GM12878 (cell line): ENCODE data around the gene ITGA3. TPM values are rescaled to one million over a fixed set of nuclear protein-coding genes. Genes with fewer than 3 reads are reported as not detected.

Source experiments
- ATAC-seq: fragments of 200-7000 bp; cut with Tn5 transposase; 3 replicates; pipeline ENCODE4 v1.9.1; 2020; ENCODE audit warnings: mild to moderate bottlenecking, moderate library complexity
- BruUV-seq: library from RNA; stranded (reverse); fragments of 400-500 nt; replicated peaks from 2 replicates; lab custom pipeline; 2021; lab: Mats Ljungman, UMichigan
- CTCF ChIA-PET: fragments of 300-600 bp; sonication (Branson Sonifier 250); formaldehyde crosslinking; extraction: SDS; loops from one replicate; lab custom pipeline; 2021; ENCODE audit warnings: inconsistent platforms; lab: Yijun Ruan, JAX
- POLR2A ChIA-PET: fragments of 350-600 bp; formaldehyde crosslinking; extraction: SDS; loops from one replicate; lab custom pipeline; 2021; ENCODE audit warnings: inconsistent platforms; lab: Charles Lee
- RAD21 ChIA-PET: fragments of 300-600 bp; sonication (Branson Sonifier 250); formaldehyde crosslinking; loops from one replicate; lab custom pipeline; 2023; ENCODE audit warnings: antibody characterized with exemption; ENCODE audit not compliant: unreplicated experiment; lab: Charles Lee
- SMC1A ChIA-PET: fragments of 300-600 bp; sonication (Branson Sonifier 250); formaldehyde crosslinking; loops from one replicate; lab custom pipeline; 2023; ENCODE audit not compliant: unreplicated experiment, uncharacterized antibody; lab: Charles Lee
- DNase-seq: peaks from one replicate; pipeline ENCODE4 v3.0.0-alpha.2; 2011; ENCODE audit warnings: low read depth, low spot score
- FAIRE-seq: peaks from 3 replicates; lab custom pipeline; 2011; peaks lifted over from hg19 to GRCh38; lab: Jason Lieb, UNC
- H2AFZ ChIP-seq: 2 replicates; pipeline ENCODE4 v1.6.0; 2011; ENCODE audit warnings: low read depth, low read length, control low read depth; ENCODE audit not compliant: control insufficient read depth
- H3K27ac ChIP-seq: 2 replicates; pipeline ENCODE4 v1.5.1; 2011; ENCODE audit warnings: control low read depth; ENCODE audit not compliant: control insufficient read depth, insufficient read depth
- H3K27me3 ChIP-seq, 2 experiments: replicated peaks in 1 of 2; 2 replicates each; pipeline versions ENCODE4 v1.6.0 to v1.6.1; 2011; ENCODE audit warnings: low read length in 1 of 2; ENCODE audit not compliant: control insufficient read depth in 2 of 2, insufficient read depth in 2 of 2
- H3K36me3 ChIP-seq, 2 experiments: 2 replicates each; pipeline ENCODE4 v1.5.1; 2011; ENCODE audit warnings: low read length in 1 of 2; ENCODE audit not compliant: control insufficient read depth in 2 of 2, insufficient read depth in 2 of 2
- H3K4me1 ChIP-seq: 2 replicates; pipeline ENCODE4 v1.6.1; 2011; ENCODE audit warnings: mild to moderate bottlenecking, low read length, moderate library complexity, mixed read lengths; ENCODE audit not compliant: control insufficient read depth, insufficient read depth
- H3K4me2 ChIP-seq: 2 replicates; pipeline ENCODE4 v1.6.0; 2011; ENCODE audit warnings: control low read depth; ENCODE audit not compliant: control insufficient read depth, insufficient read depth
- H3K4me3 ChIP-seq: fragments of 200-600 bp; sonication (generic); 2 replicates; pipeline ENCODE4 v1.5.1; 2016
- H3K79me2 ChIP-seq: 2 replicates; pipeline ENCODE4 v1.6.0; 2011; ENCODE audit warnings: low read length; ENCODE audit not compliant: control insufficient read depth, insufficient read depth
- H3K9ac ChIP-seq: 2 replicates; pipeline ENCODE4 v1.8.0; 2011; ENCODE audit warnings: low read length, control low read depth, mixed read lengths; ENCODE audit not compliant: control insufficient read depth, insufficient read depth
- H3K9me3 ChIP-seq: replicated peaks from 3 replicates; pipeline ENCODE4 v1.5.1; 2011; ENCODE audit warnings: mild to moderate bottlenecking, low read length; ENCODE audit not compliant: control insufficient read depth, insufficient read depth
- H4K20me1 ChIP-seq: 2 replicates; pipeline ENCODE4 v1.6.0; 2011; ENCODE audit not compliant: control insufficient read depth, insufficient read depth
- CHD4 ChIP-seq: fragments of 200-600 bp; sonication (generic); IDR thresholded peaks from 2 replicates; pipeline ENCODE4 v1.6.1; 2016; ENCODE audit warnings: mild to moderate bottlenecking
- EED ChIP-seq: sonication (generic); IDR thresholded peaks from 2 replicates; pipeline ENCODE4 v1.6.1; 2016; ENCODE audit warnings: antibody characterized with exemption, low read depth
- GABPA ChIP-seq: IDR thresholded peaks from 2 replicates; pipeline ENCODE4 v1.6.1; 2014; ENCODE audit warnings: antibody characterized with exemption, low read depth, mild to moderate bottlenecking, inconsistent platforms
- HDGF ChIP-seq: fragments of 450-650 bp; IDR thresholded peaks from 2 replicates; pipeline ENCODE4 v1.6.1; 2016; ENCODE audit warnings: antibody characterized with exemption
- IKZF2 ChIP-seq, 2 experiments: fragments of 450-650 bp; IDR thresholded peaks; 2 replicates each; pipeline ENCODE4 v1.6.1; 2017; ENCODE audit warnings: mild to moderate bottlenecking in 2 of 2, moderate library complexity in 2 of 2
- KAT2A ChIP-seq: conservative IDR thresholded peaks from 2 replicates; pipeline ENCODE4 v1.6.1; 2011; ENCODE audit warnings: low read depth, low read length; ENCODE audit not compliant: control insufficient read depth
- MLLT1 ChIP-seq: fragments of 450-650 bp; IDR thresholded peaks from 2 replicates; pipeline ENCODE4 v1.6.1; 2016; ENCODE audit warnings: mild to moderate bottlenecking
- STAT1 ChIP-seq: fragments of 450-650 bp; conservative IDR thresholded peaks from 2 replicates; pipeline ENCODE4 v1.6.1; 2014; ENCODE audit warnings: antibody characterized with exemption, mild to moderate bottlenecking
- TARDBP ChIP-seq: IDR thresholded peaks from 2 replicates; pipeline ENCODE4 v1.6.1; 2016; ENCODE audit warnings: borderline replicate concordance
- ZNF207 ChIP-seq: fragments of 450-650 bp; IDR thresholded peaks from 2 replicates; pipeline ENCODE4 v1.6.1; 2014; ENCODE audit warnings: antibody characterized with exemption, mild to moderate bottlenecking, borderline replicate concordance
- WGBS: methylation state at CpG from one replicate; pipeline ENCODE4 v1.1.6; 2016; ENCODE audit warnings: low lambda C conversion rate; ENCODE audit not compliant: insufficient replicate concordance, insufficient coverage; ENCODE audit errors: missing lambda C conversion rate; 5-methylcytosine and 5-hydroxymethylcytosine counted together
- in situ Hi-C: fragments of 300-500 bp; cut with MboI; formaldehyde crosslinking; loops from 9 replicates; pipeline ENCODE4 v1.14.3; 2018; ENCODE audit warnings: mixed read lengths
- intact Hi-C: fragments of 100-400 bp; cut with micrococcal nuclease; formaldehyde crosslinking; loops from one replicate; pipeline ENCODE4 v1.14.2; 2022; ENCODE audit not compliant: unreplicated experiment
- polyA plus RNA-seq, 11 experiments: library from polyadenylated mRNA; depleted of rRNA in 4 of 11; unstranded in 6 of 11; stranded (reverse) in 5 of 11; fragments of >200 nt; fragmentation: Nextera tagmentation in 4 of 11; fragmentation: Illumina TruSeq in 1 of 11; extraction: Ambion mirVana in 4 of 11; extraction: Trizol in 1 of 11; gene quantifications; 1 replicate in 1 of 11; 2 replicates in 10 of 11; pipeline versions ENCODE4 v1.2.1 to v1.2.3, GENCODE V29; 2011 to 2016; ENCODE audit warnings: inconsistent platforms in 2 of 11, missing spikeins in 2 of 11, low read depth in 1 of 11
- total RNA-seq, 4 experiments: library from RNA; depleted of rRNA in 3 of 4; stranded (reverse); fragments of >200 nt in 3 of 4; fragmentation: Illumina TruSeq in 1 of 4; extraction: Trizol in 1 of 4; gene quantifications; 2 replicates each; pipeline versions ENCODE4 v1.2.1 to v1.2.3, GENCODE V29; 2013 to 2021
- TF ChIP-seq, protein P1 (sequence below): fragments of 150-350 bp; IDR thresholded peaks from 2 replicates; pipeline ENCODE4 v1.6.1; 2014; ENCODE audit warnings: mild to moderate bottlenecking, low read depth, low read length
- TF ChIP-seq, protein P2 (sequence below): IDR thresholded peaks from 2 replicates; pipeline ENCODE4 v1.6.1; 2012; ENCODE audit warnings: low read depth, low read length, improper control_type of control experiment

ITGA3 gene
- total and polyA plus RNA-seq, 10 of the 15 experiments (the other 5 are each of a cell fraction or from before 2014, with no cell fraction given), result 0.29 to 13.4 (median 6.6) TPM

GRCh38 chr17:50047488-50048126, 8.3 kb upstream of the ITGA3 start:
- no peaks in the 10 kb centered on the region; the same call in 2 of the 3 replicates for H3K9me3 ChIP-seq
- no peak overlapping the region for H3K9ac ChIP-seq
- peaks cover 9% of the 10 kb centered on the region for H3K4me1 ChIP-seq
- no peak overlapping the region for H3K4me2 ChIP-seq
- no peaks in the 10 kb centered on the region for H3K36me3 ChIP-seq
- ChIA-PET POLR2A (interaction anchor here (0.6 kb wide), 1 partner anchor 1144 kb away, joined by 3 read pairs; no protein-coding TSS in a partner anchor), SMC1A (no interaction called here), CTCF (interaction anchor here (0.6 to 1.3 kb wide), 2 partner anchors 46 kb away, joined by 3 read pairs; no protein-coding TSS in a partner anchor), RAD21 (interaction anchor here (0.6 kb wide), 1 partner anchor 9 kb away, joined by 3 read pairs; no protein-coding TSS in a partner anchor)
- ATAC-seq, result no peak
- H3K4me3 ChIP-seq, result no peak overlapping the region
- H3K79me2 ChIP-seq, result no peaks in the 10 kb centered on the region
- FAIRE-seq, result no peak
- 25% methylated on average over 9 of the region's 9 CpGs for WGBS
- intact Hi-C loops (no loop called here), in situ Hi-C loops (no loop called here)
- no peak for DNase-seq
- H4K20me1 ChIP-seq, result no peaks in the 10 kb centered on the region
- BruUV-seq, result no TSS peak
- H3K27me3 ChIP-seq, result no peaks in the 10 kb centered on the region
- H2AFZ ChIP-seq, result no peak overlapping the region
- H3K27ac ChIP-seq, result no peak overlapping the region
- TF ChIP-seq EED (no peak), MLLT1 (no peak), TARDBP (no peak), STAT1 (no peak), CHD4 (no peak), ZNF207 (no peak), HDGF (no peak), KAT2A (no peak), GABPA (no peak), IKZF2 (IDR thresholded peaks at IDR 0.05) (no peak)
- TF ChIP-seq, protein P1, sequence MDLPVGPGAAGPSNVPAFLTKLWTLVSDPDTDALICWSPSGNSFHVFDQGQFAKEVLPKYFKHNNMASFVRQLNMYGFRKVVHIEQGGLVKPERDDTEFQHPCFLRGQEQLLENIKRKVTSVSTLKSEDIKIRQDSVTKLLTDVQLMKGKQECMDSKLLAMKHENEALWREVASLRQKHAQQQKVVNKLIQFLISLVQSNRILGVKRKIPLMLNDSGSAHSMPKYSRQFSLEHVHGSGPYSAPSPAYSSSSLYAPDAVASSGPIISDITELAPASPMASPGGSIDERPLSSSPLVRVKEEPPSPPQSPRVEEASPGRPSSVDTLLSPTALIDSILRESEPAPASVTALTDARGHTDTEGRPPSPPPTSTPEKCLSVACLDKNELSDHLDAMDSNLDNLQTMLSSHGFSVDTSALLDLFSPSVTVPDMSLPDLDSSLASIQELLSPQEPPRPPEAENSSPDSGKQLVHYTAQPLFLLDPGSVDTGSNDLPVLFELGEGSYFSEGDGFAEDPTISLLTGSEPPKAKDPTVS, result no peak
- TF ChIP-seq, protein P2, sequence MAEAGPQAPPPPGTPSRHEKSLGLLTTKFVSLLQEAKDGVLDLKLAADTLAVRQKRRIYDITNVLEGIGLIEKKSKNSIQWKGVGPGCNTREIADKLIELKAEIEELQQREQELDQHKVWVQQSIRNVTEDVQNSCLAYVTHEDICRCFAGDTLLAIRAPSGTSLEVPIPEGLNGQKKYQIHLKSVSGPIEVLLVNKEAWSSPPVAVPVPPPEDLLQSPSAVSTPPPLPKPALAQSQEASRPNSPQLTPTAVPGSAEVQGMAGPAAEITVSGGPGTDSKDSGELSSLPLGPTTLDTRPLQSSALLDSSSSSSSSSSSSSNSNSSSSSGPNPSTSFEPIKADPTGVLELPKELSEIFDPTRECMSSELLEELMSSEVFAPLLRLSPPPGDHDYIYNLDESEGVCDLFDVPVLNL, result no peak
